Activated T-cell treated with anti-CD3 and anti-CD28 coated beads, Interleukin-2, amount 50 U/mL, for 1 hour (primary cell): ENCODE measurements around the gene TTI1.
"Not testable (repeated sequence)": the region's sequence is repeated elsewhere in the genome, so short reads cannot be mapped to it uniquely, and the experiment has no call there.

Experiments
- DNase-seq: peaks from one replicate; pipeline ENCODE4 v3.0.0-alpha.2; 2020

TTI1 gene

GRCh38 chr20:37986873-37987601, 46.2 kb downstream of the TTI1 start:
- DNase-seq, result no peak

- DNase-seq, result no peak
These were observed 47.0 kb downstream of the TTI1 start for GRCh38 chr20:37986044-37986858.

GRCh38 chr20:37984018-37984785, 49.1 kb downstream of the TTI1 start:
- no peak for DNase-seq

GRCh38 chr20:37983286-37983685, 50.0 kb downstream of the TTI1 start:
- no peak for DNase-seq

GRCh38 chr20:37981568-37981967, 51.7 kb downstream of the TTI1 start:
- DNase-seq, result no peak

GRCh38 chr20:37980876-37981275, 52.4 kb downstream of the TTI1 start:
- DNase-seq, result no peak

GRCh38 chr20:37980383-37980782, 52.9 kb downstream of the TTI1 start:
- DNase-seq, result no peak

- DNase-seq, result no peak
These were observed 54.0 kb downstream of the TTI1 start for GRCh38 chr20:37979021-37979985.

- DNase-seq, result no peak
These were observed 55.5 kb downstream of the TTI1 start for GRCh38 chr20:37977786-37978185.

- DNase-seq, result no peak
These were observed 55.9 kb downstream of the TTI1 start for GRCh38 chr20:37977338-37977737.

GRCh38 chr20:37976887-37977286, 56.4 kb downstream of the TTI1 start:
- DNase-seq, result no peak

- no peak for DNase-seq
These were observed 60.0 kb downstream of the TTI1 start for GRCh38 chr20:37973059-37973910.

- DNase-seq, result no peak
These were observed 60.8 kb downstream of the TTI1 start for GRCh38 chr20:37972256-37973058.

GRCh38 chr20:37971561-37972127, 61.6 kb downstream of the TTI1 start:
- DNase-seq, result no peak

- DNase-seq, result no peak
These were observed 62.4 kb downstream of the TTI1 start for GRCh38 chr20:37970856-37971245.

GRCh38 chr20:37969949-37970855, 63.1 kb downstream of the TTI1 start:
- DNase-seq, result no peak

- no peak for DNase-seq
These were observed 64.3 kb downstream of the TTI1 start for GRCh38 chr20:37968841-37969401.

- DNase-seq, result not testable (repeated sequence)
These were observed 69.8 kb downstream of the TTI1 start for GRCh38 chr20:37963483-37963882.

GRCh38 chr20:37961066-37961465, 72.2 kb downstream of the TTI1 start:
- DNase-seq, result no peak
